HG02571 (cell line): ENCODE results near the gene ZNF140.

Source experiments
- ATAC-seq: cut with Tn5 transposase; IDR thresholded peaks from one replicate; pipeline ENCODE4 v1.9.1; 2021; ENCODE audit warnings: mild to moderate bottlenecking, moderate library complexity; ENCODE audit not compliant: unreplicated experiment

Gene ZNF140

GRCh38 chr12:133080368-133081158 lies at the start of gene ZNF140:
Gene ZNF140 (plus strand): TSS chr12:133080923. CDS start chr12:133081321, 398 bp downstream.
- ATAC-seq = peak; percentile 64

- ATAC-seq = peak; percentile 93
Measured at GRCh38 chr12:133037207-133038005, 43.3 kb upstream of the ZNF140 start, which contains the start of gene ZNF84. Gene ZNF84 (plus strand): TSS chr12:133037509. CDS start chr12:133041468, 3,959 bp downstream.

DNA sequence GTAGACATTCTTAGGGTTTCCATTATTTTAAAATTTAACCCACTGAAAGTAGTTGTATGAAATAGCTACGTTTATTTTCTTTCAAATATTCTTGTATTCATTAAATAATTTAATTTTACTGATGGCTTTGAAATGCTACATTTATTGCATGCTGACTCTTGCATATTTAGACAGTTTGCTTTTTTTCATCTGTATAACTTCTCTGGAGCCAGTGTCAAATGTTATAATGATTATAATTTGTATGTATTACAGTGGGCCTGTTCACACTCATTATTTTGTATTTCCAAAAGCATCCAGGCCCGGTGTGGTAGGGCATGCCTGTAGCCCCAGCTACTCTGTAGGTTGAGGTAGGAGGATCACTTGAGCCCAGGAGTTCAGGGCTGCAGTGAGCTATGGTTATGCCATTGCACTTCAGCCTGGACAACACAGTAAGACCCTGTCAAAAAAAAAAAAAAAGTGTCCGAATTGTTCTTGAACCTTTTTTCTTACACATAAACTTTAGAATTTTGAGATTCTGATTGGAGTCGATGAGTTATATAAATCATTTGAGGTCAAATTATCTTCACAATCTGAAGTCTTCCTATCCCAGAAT lies 42.5 kb upstream of the ZNF140 start:
- no peak for ATAC-seq

- ATAC-seq = no peak
Measured at GRCh38 chr12:133046698-133047097, 34.0 kb upstream of the ZNF140 start.

DNA sequence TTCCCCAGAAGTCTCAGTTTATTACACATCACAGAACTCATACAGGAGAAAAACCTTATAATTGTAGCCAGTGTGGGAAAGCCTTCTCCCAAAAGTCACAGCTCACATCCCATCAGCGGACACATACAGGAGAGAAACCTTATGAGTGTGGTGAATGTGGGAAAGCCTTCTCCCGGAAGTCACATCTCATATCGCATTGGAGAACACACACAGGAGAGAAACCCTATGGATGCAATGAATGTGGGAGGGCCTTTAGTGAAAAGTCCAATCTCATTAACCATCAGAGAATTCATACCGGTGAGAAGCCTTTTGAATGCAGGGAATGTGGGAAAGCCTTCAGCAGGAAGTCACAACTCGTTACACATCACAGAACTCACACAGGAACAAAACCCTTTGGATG lies 23.3 kb upstream of the ZNF140 start:
- no peak for ATAC-seq

GRCh38 chr12:133058203-133059113 lies 22.3 kb upstream of the ZNF140 start:
- ATAC-seq = no peak

DNA sequence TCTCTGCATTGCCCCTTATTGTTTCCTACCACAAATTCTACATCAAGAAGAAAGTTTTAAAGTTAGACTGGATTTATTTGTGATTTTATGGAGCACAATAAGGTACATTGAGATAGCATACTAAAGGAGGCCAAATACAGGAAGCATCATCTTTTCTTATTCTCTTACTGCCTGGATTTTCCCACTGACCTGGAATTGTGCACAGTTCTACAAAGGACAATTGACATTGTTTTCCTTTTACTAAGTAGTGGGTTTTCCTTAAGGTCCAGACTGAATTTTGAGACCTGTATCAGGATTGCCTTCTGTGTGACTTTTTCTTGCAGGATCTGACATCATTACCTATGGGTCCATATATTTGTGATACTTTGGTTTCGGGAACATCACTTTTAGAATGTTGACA lies 18.8 kb upstream of the ZNF140 start:
- ATAC-seq = no peak

- ATAC-seq = no peak
Measured at GRCh38 chr12:133063556-133063955, 17.2 kb upstream of the ZNF140 start.

DNA sequence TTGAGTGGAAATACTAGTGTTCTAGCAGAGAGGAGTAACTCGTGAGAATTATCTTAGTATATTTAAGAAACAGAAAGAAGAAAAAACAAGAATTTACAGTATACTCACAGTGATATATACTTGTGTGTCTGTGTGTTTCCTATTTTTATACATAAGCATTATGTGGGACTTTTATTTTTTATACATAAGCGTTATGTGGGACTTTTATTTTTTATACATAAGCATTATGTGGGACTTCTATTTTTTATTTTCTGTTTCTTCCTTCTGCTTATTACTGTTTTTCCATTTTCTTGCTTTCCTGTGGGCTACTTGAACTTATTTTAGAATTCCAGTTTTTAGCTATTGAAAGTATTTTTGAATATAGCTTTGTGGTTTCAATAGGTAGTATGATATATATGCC lies 6.9 kb upstream of the ZNF140 start:
- no peak for ATAC-seq

DNA sequence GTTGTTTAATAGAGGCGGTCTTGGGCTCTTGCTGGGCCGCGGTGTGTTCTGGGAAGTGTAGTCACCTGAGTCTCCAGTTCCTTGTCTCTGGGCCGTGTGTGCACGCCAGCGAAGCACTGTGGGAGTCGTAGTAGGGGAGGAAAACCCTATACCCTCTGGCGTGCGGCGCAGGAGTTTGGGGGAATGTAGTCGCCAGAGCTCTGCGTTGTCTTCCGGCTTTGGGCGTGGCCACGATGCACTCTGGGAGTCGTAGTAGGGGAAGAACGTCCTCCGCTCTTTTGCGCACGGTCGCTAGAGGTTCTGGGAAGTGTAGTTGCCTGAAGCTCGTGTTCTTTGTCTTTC lies 726 bp upstream of the ZNF140 start:
- ATAC-seq = peak; percentile 74

DNA sequence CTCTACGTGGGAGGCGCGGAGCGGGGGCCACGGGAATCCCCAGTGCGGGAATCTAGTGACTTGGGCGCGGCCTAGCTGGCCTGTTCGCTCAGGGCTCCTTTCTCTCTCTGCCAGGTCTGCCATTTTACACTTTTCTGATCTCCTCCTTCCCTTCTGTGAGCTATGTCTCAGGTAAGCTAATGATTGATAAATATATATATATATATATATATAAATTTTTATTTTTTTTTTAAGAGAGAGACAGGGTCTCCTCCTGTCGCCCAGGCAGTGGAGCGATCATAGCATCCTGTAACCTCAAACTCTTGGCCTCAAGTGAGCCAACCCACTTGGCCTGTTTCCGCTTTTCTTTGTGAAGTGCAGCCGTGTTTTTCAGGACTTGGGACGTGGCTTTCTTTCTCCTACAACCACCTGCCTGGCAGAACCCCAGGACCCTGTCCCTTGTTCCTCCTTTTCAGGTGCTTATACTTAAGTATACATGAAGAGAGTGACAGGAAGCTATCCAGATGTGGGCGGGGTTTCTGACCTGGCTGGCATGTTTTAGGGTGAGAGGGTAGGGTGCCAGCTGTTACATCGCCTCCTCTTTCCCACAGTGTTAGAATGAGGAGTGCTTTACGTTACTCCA lies 547 bp downstream of the ZNF140 start:
- ATAC-seq = no peak

DNA sequence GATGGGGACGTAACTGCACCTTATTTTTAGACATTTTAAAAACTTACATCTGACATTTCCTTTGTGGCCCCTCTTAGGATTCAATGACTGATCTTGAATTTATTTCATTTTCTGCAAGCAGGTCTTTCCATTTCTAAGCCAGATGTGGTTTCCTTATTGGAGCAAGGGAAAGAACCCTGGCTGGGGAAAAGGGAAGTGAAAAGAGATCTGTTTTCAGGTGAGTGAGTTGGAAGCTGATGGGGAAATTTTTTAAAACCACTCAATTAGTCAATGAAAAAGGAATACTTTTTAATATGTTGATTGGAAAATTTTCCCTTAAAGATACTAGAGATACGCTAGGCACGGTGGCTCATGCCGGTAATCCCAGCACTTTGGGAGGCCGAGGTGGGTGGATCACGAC lies 2.6 kb downstream of the ZNF140 start:
- ATAC-seq = no peak

GRCh38 chr12:133105620-133106019 lies 24.9 kb downstream of the ZNF140 start:
- no peak for ATAC-seq

GRCh38 chr12:133106253-133106652 lies 25.5 kb downstream of the ZNF140 start:
- ATAC-seq = no peak

DNA sequence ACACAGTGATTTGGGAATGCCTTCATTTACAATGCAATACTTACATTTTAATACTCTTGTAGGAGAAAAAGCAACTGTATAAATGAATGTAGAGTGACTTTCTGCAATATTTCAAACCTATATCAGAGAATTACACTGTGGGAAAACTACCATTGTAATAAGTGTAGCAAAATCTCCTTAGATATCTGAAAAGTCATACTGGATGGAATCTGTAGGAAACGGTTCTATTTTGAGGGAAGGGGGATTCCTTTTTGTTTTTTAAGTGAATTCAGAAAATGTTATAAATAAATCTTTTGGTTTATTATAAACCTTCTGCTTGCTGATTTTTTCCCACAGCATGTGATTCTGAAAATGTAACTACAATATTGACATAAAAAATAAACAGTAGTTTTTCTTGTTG lies 26.4 kb downstream of the ZNF140 start:
- no peak for ATAC-seq

DNA sequence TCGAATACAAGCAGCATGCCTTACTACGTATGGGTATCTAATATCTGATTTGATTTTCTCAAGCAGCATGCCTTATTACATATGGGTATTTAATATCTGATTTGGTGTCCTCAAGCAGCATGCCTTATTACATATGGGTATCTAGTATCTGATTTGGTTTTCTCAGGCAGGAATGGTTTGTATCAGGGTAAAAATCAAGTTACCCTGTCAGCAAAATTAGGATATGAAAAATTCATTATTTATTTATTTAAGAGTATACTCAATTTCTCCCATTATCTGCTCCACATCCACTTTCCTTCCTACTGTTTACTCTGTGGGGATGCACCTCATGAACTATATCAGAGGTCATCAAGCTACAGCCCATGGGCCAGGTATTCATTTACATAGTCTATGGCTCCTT lies 27.4 kb downstream of the ZNF140 start:
- ATAC-seq = no peak

GRCh38 chr12:133120385-133121191 lies 39.9 kb downstream of the ZNF140 start:
- ATAC-seq = no peak

DNA sequence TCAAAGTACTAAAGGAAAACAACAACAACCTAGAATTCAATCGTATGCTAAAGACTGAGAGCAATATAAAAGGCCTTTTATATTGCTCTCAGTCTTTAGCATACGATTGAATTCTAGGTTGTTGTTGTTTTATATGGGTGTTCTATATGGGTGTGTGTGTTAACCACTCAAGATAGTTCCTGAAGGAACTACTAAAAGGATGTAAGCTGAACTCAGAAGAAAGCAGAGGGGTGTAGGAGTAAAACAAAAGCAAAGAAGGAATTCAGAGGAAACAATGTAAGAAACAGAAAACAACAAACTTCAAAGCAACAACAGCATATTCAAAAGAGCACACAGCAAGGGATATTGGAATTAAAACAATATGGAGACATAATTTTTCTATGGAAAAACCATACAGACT lies 44.0 kb downstream of the ZNF140 start:
- ATAC-seq = no peak

GRCh38 chr12:133129368-133130037 lies 48.8 kb downstream of the ZNF140 start:
- no peak for ATAC-seq
